ENCODE results near the gene ENOX1. TPM values are rescaled to one million over a fixed set of nuclear protein-coding genes. Genes with fewer than 3 reads are reported as not detected.

The ENOX1 gene
- total and polyA plus RNA-seq, 2 donors (not counting 3 experiments of a cell fraction or from before 2014, with no cell fraction given): 0.17 to 0.97 TPM

DNA sequence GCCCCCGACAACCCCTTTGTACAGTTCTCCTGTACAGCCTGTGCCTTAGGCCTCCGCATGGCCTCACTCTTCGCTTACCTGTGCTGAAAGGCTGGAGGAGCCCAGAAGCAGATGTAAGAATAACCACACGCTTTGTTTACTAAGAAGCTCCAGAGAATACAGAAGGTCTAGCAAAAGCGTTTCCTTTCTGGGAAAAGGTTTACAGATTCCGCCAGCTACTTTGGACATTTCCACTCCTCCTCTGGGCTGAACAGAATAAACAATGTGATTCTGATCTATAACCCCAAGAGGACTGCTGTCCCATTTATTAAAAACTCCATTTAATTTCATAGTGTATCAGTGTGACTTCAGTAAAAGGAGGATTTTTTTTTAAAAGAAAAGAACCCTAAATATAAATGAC, 424.2 kb downstream of the ENOX1 start:
- BruUV-seq (replicated peaks): no TSS peak
- H3K27me3 ChIP-seq (ENCODE audit: control insufficient read depth in 2 of 2, insufficient read depth in 2 of 2, low read length in 2 of 2): no peaks in the 10 kb centered on the region
- DNase-seq (ENCODE audit: low read depth, low spot score): no peak
- H3K4me1 ChIP-seq (ENCODE audit: control insufficient read depth, extremely low read depth, insufficient read depth, low read length): peaks cover 33% of the 10 kb centered on the region
- TF ChIP-seq GATA2 (IDR thresholded peaks at IDR 0.05; ENCODE audit: insufficient read depth, insufficient read length, low read depth, low read length): no peak
- no peak for TF ChIP-seq FOS (IDR thresholded peaks at IDR 0.05; ENCODE audit: borderline replicate concordance, insufficient read depth, low read length)
- no peak for TF ChIP-seq CTCF (IDR thresholded peaks at IDR 0.05; ENCODE audit: extremely low read depth in 1 of 2, insufficient read depth in 1 of 2, low read depth in 1 of 2, low read length in 2 of 2)
- TF ChIP-seq MAX (IDR thresholded peaks at IDR 0.05; ENCODE audit: insufficient read depth, insufficient read length): no peak
- TF ChIP-seq MYC (IDR thresholded peaks at IDR 0.05; ENCODE audit: low read depth, low read length): no peak
- no peak for TF ChIP-seq JUN (IDR thresholded peaks at IDR 0.05; ENCODE audit: borderline replicate concordance, insufficient read depth, insufficient read length, low read depth)
- no peak for TF ChIP-seq POLR2AphosphoS5 (IDR thresholded peaks at IDR 0.05; ENCODE audit: insufficient read depth, low read depth, low read length)
- no peak for TF ChIP-seq POLR2A (IDR thresholded peaks at IDR 0.05; ENCODE audit: low read depth, low read length)
- TF ChIP-seq EZH2 (IDR thresholded peaks at IDR 0.05; ENCODE audit: borderline replicate concordance, low read depth, low read length, severe bottlenecking): no peak
- no peak overlapping the region for H3K9ac ChIP-seq (replicated peaks; ENCODE audit: extremely low read depth, insufficient read depth, low read length)
- H3K9me3 ChIP-seq (replicated peaks; ENCODE audit: control insufficient read depth, insufficient read depth, low read length): no peaks in the 10 kb centered on the region
- dilution Hi-C loops (cut with MboI; ENCODE audit: extremely low pct_ligation_motif_present, low sequenced_read_pairs) (no loop called here), intact Hi-C loops (cut with micrococcal nuclease) (loop anchor here (5.0 to 10.0 kb wide), 3 partner anchors 268 to 512 kb away; partner anchors contain the start of genes CCDC122, ENOX1 and LACC1)
- no peak for FAIRE-seq
- H3K9me1 ChIP-seq (replicated peaks; ENCODE audit: control insufficient read depth, extremely low read depth, insufficient read depth, low read length): no peaks in the 10 kb centered on the region
- peak overlapping the region; percentile 99 for H3K27ac ChIP-seq (ENCODE audit: insufficient read depth, low read depth, low read length)
- no peaks in the 10 kb centered on the region for H4K20me1 ChIP-seq (replicated peaks; ENCODE audit: control insufficient read depth, extremely low read depth, insufficient read depth, low read length)
- ChIA-PET CTCF (no interaction called here), POLR2A (no interaction called here)
- H3K36me3 ChIP-seq (ENCODE audit: control insufficient read depth in 2 of 2, extremely low read depth in 1 of 2, insufficient read depth in 2 of 2, low read length in 2 of 2): no peaks in the 10 kb centered on the region
- no peak overlapping the region for H2AFZ ChIP-seq (ENCODE audit: low read depth, low read length)
- no peaks in the 10 kb centered on the region for H3K79me2 ChIP-seq (ENCODE audit: control insufficient read depth, insufficient read depth, low read length)
- no peak overlapping the region for H3K4me3 ChIP-seq (replicated peaks in 1 of 3; ENCODE audit: insufficient read depth in 1 of 3, low read depth in 1 of 3, low read length in 3 of 3)
- H3K4me2 ChIP-seq (ENCODE audit: insufficient read depth, low read length): no peak overlapping the region
